Thyroid gland (tissue), 4 donors: ENCODE measurements around the gene ADAMTSL1. TPM values are rescaled to one million over a fixed set of nuclear protein-coding genes. Genes with fewer than 3 reads are reported as not detected.

Experiments used
- DNase-seq, 2 donors: peaks; one replicate each; pipeline ENCODE4 v3.0.0-alpha.2; 2019
- H3K27ac ChIP-seq, 3 donors: fragments of 200-600 bp; sonication (generic); 1 replicate in 2 of 3; 2 replicates in 1 of 3; pipeline ENCODE4 v1.5.1; 2016 to 2019; ENCODE audit warnings: mild to moderate bottlenecking in 1 of 3, moderate library complexity in 1 of 3
- H3K27me3 ChIP-seq: fragments of 200-600 bp; sonication (generic); one replicate; pipeline ENCODE4 v1.5.1; 2019
- H3K36me3 ChIP-seq, 2 donors: fragments of 200-600 bp; sonication (generic); one replicate each; pipeline ENCODE4 v1.5.1; 2016 to 2019
- H3K4me1 ChIP-seq, 2 donors: fragments of 200-600 bp; sonication (generic); one replicate each; pipeline ENCODE4 v1.5.1; 2017 to 2019
- H3K4me3 ChIP-seq, 3 donors: fragments of 200-600 bp; sonication (generic); replicated peaks in 1 of 3; 1 replicate in 2 of 3; 2 replicates in 1 of 3; pipeline ENCODE4 v1.5.1; 2016; ENCODE audit warnings: mild to moderate bottlenecking in 1 of 3
- H3K9me3 ChIP-seq: fragments of 200-600 bp; sonication (generic); one replicate; pipeline ENCODE4 v1.5.1; 2017
- CTCF ChIP-seq, 6 experiments: fragments of 200-600 bp in 3 of 6; fragments of 450-650 bp in 3 of 6; sonication (generic) in 3 of 6; IDR thresholded peaks; one replicate each; pipeline ENCODE4 v1.5.1; 2016 to 2019; ENCODE audit warnings: antibody characterized with exemption in 6 of 6, mild to moderate bottlenecking in 2 of 6, inconsistent platforms in 1 of 6, moderate library complexity in 1 of 6
- POLR2A ChIP-seq, 2 donors: fragments of 450-650 bp; IDR thresholded peaks; one replicate each; pipeline ENCODE4 v1.6.1; 2017; ENCODE audit warnings: antibody characterized with exemption in 2 of 2, mild to moderate bottlenecking in 2 of 2, moderate library complexity in 1 of 2
- WGBS, 2 donors: methylation state at CpG; one replicate each; pipeline ENCODE4 v1.1.5; 2017; 5-methylcytosine and 5-hydroxymethylcytosine counted together
- intact Hi-C: fragments of 100-400 bp; cut with DNase I; formaldehyde crosslinking; loops from one replicate; pipeline ENCODE4 v1.15.1; 2023
- total RNA-seq, 4 donors: library from RNA; depleted of rRNA; stranded (reverse); fragments of >200 nt; gene quantifications; one replicate each; pipeline ENCODE4 v1.2.3, GENCODE V29; 2016

ADAMTSL1 gene
- total RNA-seq, 4 donors from 2014 or later = 1.6 to 9.0 (median 4.8) TPM

- intact Hi-C loops = no loop called here
- H3K36me3 ChIP-seq = no peaks in the 10 kb centered on the region
- TF ChIP-seq POLR2A (IDR thresholded peaks at IDR 0.05) = no peak
- TF ChIP-seq CTCF (IDR thresholded peaks at IDR 0.05) = no peak
- H3K9me3 ChIP-seq = no peaks in the 10 kb centered on the region
- WGBS, 2 donors = 67 to 73% methylated on average over 7 of the region's 7 CpGs
- no peak overlapping the region for H3K27ac ChIP-seq
- no peaks in the 10 kb centered on the region for H3K27me3 ChIP-seq
- DNase-seq = no peak
- no peaks in the 10 kb centered on the region for H3K4me1 ChIP-seq
- no peak overlapping the region for H3K4me3 ChIP-seq
These were observed 462.3 kb downstream of the ADAMTSL1 start for GRCh38 chr9:18936094-18936871.

- TF ChIP-seq POLR2A (IDR thresholded peaks at IDR 0.05) (no peak), CTCF (IDR thresholded peaks at IDR 0.05) (no peak)
- intact Hi-C loops = no loop called here
- Histone ChIP-seq H3K36me3 (no peaks in the 10 kb centered on the region), H3K4me1 (peaks cover 0 to 10% of the 10 kb centered on the region in 2 donors), H3K9me3 (no peaks in the 10 kb centered on the region), H3K27ac (no peak overlapping the region), H3K4me3 (no peak overlapping the region), H3K27me3 (no peaks in the 10 kb centered on the region)
- DNase-seq = no peak
- WGBS, 2 donors = 96 to 98% methylated on average over 5 of the region's 5 CpGs
These were observed 466.0 kb downstream of the ADAMTSL1 start for GRCh38 chr9:18939943-18940342.

GRCh38 chr9:18941060-18941740 is 467.2 kb downstream of the ADAMTSL1 start:
- peak in 1 of 2 donors; percentile 8 for DNase-seq
- 58 to 62% methylated on average over 8 of the region's 8 CpGs for WGBS, 2 donors
- Histone ChIP-seq H3K4me1 (peaks cover 0 to 10% of the 10 kb centered on the region in 2 donors), H3K4me3 (no peak overlapping the region), H3K36me3 (no peaks in the 10 kb centered on the region), H3K27me3 (no peaks in the 10 kb centered on the region), H3K9me3 (no peaks in the 10 kb centered on the region), H3K27ac (no peak overlapping the region)
- no peak for TF ChIP-seq CTCF (IDR thresholded peaks at IDR 0.05)
- no peak for TF ChIP-seq POLR2A (IDR thresholded peaks at IDR 0.05)
- intact Hi-C loops = no loop called here

GRCh38 chr9:18942801-18943200 is 468.8 kb downstream of the ADAMTSL1 start:
- no peak overlapping the region for H3K27ac ChIP-seq
- H3K9me3 ChIP-seq = no peaks in the 10 kb centered on the region
- intact Hi-C loops = no loop called here
- H3K4me3 ChIP-seq = no peak overlapping the region
- H3K4me1 ChIP-seq = peaks cover 0 to 10% of the 10 kb centered on the region in 2 donors
- 28 to 38% methylated on average over 7 of the region's 7 CpGs for WGBS, 2 donors
- H3K27me3 ChIP-seq = no peaks in the 10 kb centered on the region
- no peaks in the 10 kb centered on the region for H3K36me3 ChIP-seq
- no peak for TF ChIP-seq POLR2A (IDR thresholded peaks at IDR 0.05)
- TF ChIP-seq CTCF (IDR thresholded peaks at IDR 0.05) = no peak
- peak; percentile 27 to 32 for DNase-seq

- H3K27ac ChIP-seq = no peak overlapping the region
- TF ChIP-seq POLR2A (IDR thresholded peaks at IDR 0.05) (no peak), CTCF (IDR thresholded peaks at IDR 0.05) (no peak)
- H3K4me1 ChIP-seq = peaks cover 0 to 6% of the 10 kb centered on the region in 2 donors
- intact Hi-C loops = no loop called here
- no peak overlapping the region for H3K4me3 ChIP-seq
- no peaks in the 10 kb centered on the region for H3K27me3 ChIP-seq
- H3K9me3 ChIP-seq = no peaks in the 10 kb centered on the region
- no peaks in the 10 kb centered on the region for H3K36me3 ChIP-seq
- no peak for DNase-seq
- 78 to 90% methylated on average over 4 of the region's 4 CpGs for WGBS, 2 donors
These were observed 474.0 kb downstream of the ADAMTSL1 start for GRCh38 chr9:18947892-18948339.
